IMR-90 (cell line): ENCODE data around the gene MBOAT1. TPM values are rescaled to one million over a fixed set of nuclear protein-coding genes. Genes with fewer than 3 reads are reported as not detected.

ENCODE experiments used
- ATAC-seq: fragments of 200-7000 bp; cut with Tn5 transposase; 2 replicates; pipeline ENCODE4 v1.9.1; 2020; ENCODE audit warnings: low read depth, mild to moderate bottlenecking, moderate library complexity
- BruUV-seq: library from RNA; stranded (reverse); fragments of 400-500 nt; replicated peaks from 2 replicates; lab custom pipeline; 2021; lab: Mats Ljungman, UMichigan
- CTCF ChIA-PET: fragments of 300-600 bp; formaldehyde crosslinking; extraction: SDS; loops from one replicate; lab custom pipeline; 2021; ENCODE audit warnings: antibody characterized with exemption; lab: Yijun Ruan, JAX
- POLR2A ChIA-PET: fragments of 300-600 bp; sonication (Branson Sonifier 250); formaldehyde crosslinking; loops from one replicate; lab custom pipeline; 2022; ENCODE audit warnings: antibody characterized with exemption; ENCODE audit not compliant: unreplicated experiment; lab: Charles Lee
- DNase-seq: peaks from one replicate; pipeline ENCODE4 v3.0.0; 2013
- H2AFZ ChIP-seq: replicated peaks from 2 replicates; pipeline ENCODE3; 2013; ENCODE audit warnings: low read length, mild to moderate bottlenecking; ENCODE audit not compliant: poor library complexity
- H2AK5ac ChIP-seq: 2 replicates; pipeline ENCODE4 v1.6.1; 2013; ENCODE audit warnings: low read depth, low read length, inconsistent platforms
- H2AK9ac ChIP-seq: replicated peaks from 2 replicates; pipeline ENCODE3; 2013; ENCODE audit warnings: mild to moderate bottlenecking, low read depth, low read length, moderate library complexity; ENCODE audit not compliant: poor library complexity
- H2BK120ac ChIP-seq: 2 replicates; pipeline ENCODE4 v1.6.1; 2013; ENCODE audit warnings: low read depth, low read length, inconsistent platforms
- H2BK15ac ChIP-seq: 3 replicates; pipeline ENCODE4 v1.6.1; 2013; ENCODE audit warnings: low read depth, low read length, inconsistent platforms
- H2BK20ac ChIP-seq: 2 replicates; pipeline ENCODE4 v1.6.1; 2013; ENCODE audit warnings: low read depth, mild to moderate bottlenecking, inconsistent platforms, low read length, moderate library complexity
- H2BK5ac ChIP-seq: 2 replicates; pipeline ENCODE4 v1.6.1; 2013; ENCODE audit warnings: mild to moderate bottlenecking, low read depth, low read length, inconsistent platforms; ENCODE audit not compliant: poor library complexity, severe bottlenecking
- H3K14ac ChIP-seq: replicated peaks from 2 replicates; pipeline ENCODE4 v1.6.1; 2013; ENCODE audit warnings: low read depth, low read length, inconsistent platforms
- H3K18ac ChIP-seq: 2 replicates; pipeline ENCODE4 v1.6.1; 2013; ENCODE audit warnings: low read depth, low read length, control low read depth
- H3K23ac ChIP-seq: 2 replicates; pipeline ENCODE4 v1.6.1; 2013; ENCODE audit warnings: low read depth, low read length, inconsistent platforms
- H3K27ac ChIP-seq: 2 replicates; pipeline ENCODE4 v1.5.1; 2013; ENCODE audit warnings: mild to moderate bottlenecking, control low read depth, low read length; ENCODE audit not compliant: insufficient read depth
- H3K27me3 ChIP-seq: 2 replicates; pipeline ENCODE4 v1.6.1; 2013; ENCODE audit warnings: low read length; ENCODE audit not compliant: control insufficient read depth, insufficient read depth
- H3K36me3 ChIP-seq: 2 replicates; pipeline ENCODE4 v1.6.1; 2013; ENCODE audit warnings: low read length, mixed read lengths; ENCODE audit not compliant: control insufficient read depth, insufficient read depth
- H3K4ac ChIP-seq: 2 replicates; pipeline ENCODE4 v1.6.1; 2013; ENCODE audit warnings: low read depth, low read length, inconsistent platforms
- H3K4me1 ChIP-seq: 2 replicates; pipeline ENCODE4 v1.6.1; 2013; ENCODE audit warnings: low read length, mixed read lengths; ENCODE audit not compliant: control insufficient read depth, insufficient read depth
- H3K4me2 ChIP-seq: 2 replicates; pipeline ENCODE4 v1.6.1; 2013; ENCODE audit warnings: low read depth, mild to moderate bottlenecking, control low read depth, low read length, moderate library complexity
- H3K4me3 ChIP-seq: 2 replicates; pipeline ENCODE4 v1.5.1; 2013; ENCODE audit warnings: low read depth, mild to moderate bottlenecking, control low read depth, low read length, moderate library complexity; ENCODE audit not compliant: insufficient read depth
- H3K56ac ChIP-seq: 2 replicates; pipeline ENCODE4 v1.6.1; 2013; ENCODE audit warnings: low read length, inconsistent platforms; ENCODE audit not compliant: insufficient read depth; ENCODE audit errors: extremely low read depth
- H3K79me1 ChIP-seq, 2 experiments: 2 replicates each; pipeline ENCODE4 v1.6.1; 2013; ENCODE audit warnings: low read length in 2 of 2, inconsistent platforms in 1 of 2, low read depth in 1 of 2
- H3K9ac ChIP-seq: 2 replicates; pipeline ENCODE4 v1.6.1; 2013; ENCODE audit warnings: low read depth, low read length, control low read depth
- H3K9me1 ChIP-seq: 2 replicates; pipeline ENCODE4 v1.6.1; 2013; ENCODE audit warnings: low read length, inconsistent platforms; ENCODE audit not compliant: insufficient read depth
- H3K9me3 ChIP-seq: 2 replicates; pipeline ENCODE4 v1.6.1; 2013; ENCODE audit warnings: low read length; ENCODE audit not compliant: control insufficient read depth, insufficient read depth
- H4K20me1 ChIP-seq: 2 replicates; pipeline ENCODE4 v1.6.1; 2013; ENCODE audit warnings: low read length, inconsistent platforms; ENCODE audit not compliant: insufficient read depth
- H4K5ac ChIP-seq: 2 replicates; pipeline ENCODE4 v1.6.1; 2013; ENCODE audit warnings: mild to moderate bottlenecking, low read depth, low read length, control low read depth
- H4K8ac ChIP-seq, 2 experiments: 2 replicates each; pipeline ENCODE4 v1.6.1; 2013; ENCODE audit warnings: low read depth in 2 of 2, low read length in 2 of 2, control low read depth in 1 of 2, inconsistent platforms in 1 of 2
- H4K91ac ChIP-seq: 2 replicates; pipeline ENCODE4 v1.6.1; 2013; ENCODE audit warnings: low read depth, low read length, inconsistent platforms; ENCODE audit not compliant: insufficient read depth
- BHLHE40 ChIP-seq: fragments of 150-350 bp; IDR thresholded peaks from 2 replicates; pipeline ENCODE4 v1.6.1; 2016; ENCODE audit warnings: mild to moderate bottlenecking, low read depth, low read length
- CEBPB ChIP-seq: IDR thresholded peaks from 2 replicates; pipeline ENCODE4 v1.6.1; 2012; ENCODE audit warnings: low read depth, low read length, improper control_type of control experiment
- MXI1 ChIP-seq: IDR thresholded peaks from 2 replicates; pipeline ENCODE4 v1.6.1; 2012; ENCODE audit warnings: low read depth, mild to moderate bottlenecking, low read length, moderate library complexity, borderline replicate concordance
- NFE2L2 ChIP-seq: fragments of 150-350 bp; IDR thresholded peaks from 2 replicates; pipeline ENCODE4 v1.6.1; 2016; ENCODE audit warnings: low read depth, mild to moderate bottlenecking, low read length
- POLR2A ChIP-seq: IDR thresholded peaks from 2 replicates; pipeline ENCODE4 v1.6.1; 2012; ENCODE audit warnings: mild to moderate bottlenecking, low read depth, low read length
- RAD21 ChIP-seq: IDR thresholded peaks from 2 replicates; pipeline ENCODE4 v1.6.1; 2012; ENCODE audit warnings: low read length, improper control_type of control experiment
- RCOR1 ChIP-seq: IDR thresholded peaks from 2 replicates; pipeline ENCODE4 v1.6.1; 2012; ENCODE audit warnings: mild to moderate bottlenecking, low read length, improper control_type of control experiment; ENCODE audit not compliant: insufficient replicate concordance
- SMC3 ChIP-seq: fragments of 150-350 bp; IDR thresholded peaks from 2 replicates; pipeline ENCODE4 v1.6.1; 2016; ENCODE audit warnings: low read depth, mild to moderate bottlenecking, antibody characterized with exemption, low read length, moderate library complexity
- WGBS, 2 experiments: methylation state at CpG; one replicate each; pipeline versions ENCODE4 v1.1.5 to v1.1.7; 2013; ENCODE audit warnings: missing lambda C conversion rate in 2 of 2; ENCODE audit not compliant: insufficient read length in 1 of 2; ENCODE audit errors: extremely low coverage in 2 of 2; 5-methylcytosine and 5-hydroxymethylcytosine counted together
- dilution Hi-C: fragments of 300-500 bp; cut with HindIII; formaldehyde crosslinking; loops from one replicate; pipeline ENCODE4 v1.14.3; 2018; ENCODE audit warnings: low sequenced_read_pairs; ENCODE audit not compliant: unreplicated experiment
- in situ Hi-C: fragments of 300-500 bp; cut with MboI; formaldehyde crosslinking; loops from 3 replicates; pipeline ENCODE4 v1.14.3; 2019; ENCODE audit warnings: low sequenced_read_pairs, inconsistent platforms, mixed read lengths
- intact Hi-C: fragments of 100-400 bp; cut with micrococcal nuclease; formaldehyde crosslinking; loops from 2 replicates; pipeline ENCODE4 v1.10.0; 2022
- polyA plus RNA-seq, 3 experiments: library from polyadenylated mRNA; depleted of rRNA; stranded (reverse); fragments of >200 nt; gene quantifications; 2 replicates each; pipeline ENCODE4 v1.2.3, GENCODE V29; 2012; ENCODE audit warnings: low replicate concordance in 1 of 3
- total RNA-seq: library from RNA; depleted of rRNA; stranded (reverse); fragments of >200 nt; gene quantifications from 2 replicates; pipeline ENCODE4 v1.2.3, GENCODE V29; 2012
- TF ChIP-seq, protein P1 (sequence below): fragments of 150-350 bp; IDR thresholded peaks from 2 replicates; pipeline ENCODE4 v1.6.1; 2017; ENCODE audit warnings: mild to moderate bottlenecking, antibody characterized with exemption, low read length, low read depth

MBOAT1 gene
- total and polyA plus RNA-seq, 2 of the 4 experiments (the other 2 are of a cell fraction), result 1.6 to 4.7 TPM

DNA sequence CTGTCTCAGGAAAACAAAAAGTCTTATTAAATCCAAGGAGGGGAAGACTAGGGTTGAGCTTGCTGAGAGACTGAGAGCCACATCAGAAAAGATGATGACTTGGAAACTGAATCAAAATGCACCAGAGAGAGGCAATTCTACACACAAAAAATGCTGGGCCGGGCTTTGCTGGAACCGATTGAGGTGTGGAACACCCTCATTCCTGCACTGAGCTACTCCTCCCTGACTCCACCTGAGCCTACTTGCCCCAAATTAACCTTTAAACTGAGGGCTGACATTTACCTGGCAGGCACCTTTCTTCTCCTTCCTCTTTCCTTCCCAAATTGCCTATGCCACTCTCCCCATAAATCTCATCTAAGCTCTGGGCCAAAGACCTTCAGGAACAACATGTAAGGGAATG is 40.8 kb upstream of the MBOAT1 start:
- BruUV-seq, result no TSS peak
- H2AK9ac ChIP-seq, result no peak overlapping the region
- no peak overlapping the region for H3K9ac ChIP-seq
- H2BK120ac ChIP-seq, result no peak overlapping the region
- no peak overlapping the region for H4K91ac ChIP-seq
- no peaks in the 10 kb centered on the region for H3K4me1 ChIP-seq
- no peak overlapping the region for H3K18ac ChIP-seq
- ATAC-seq (no peak), DNase-seq (no peak)
- H3K27ac ChIP-seq, result no peak overlapping the region
- no CpG with 5 or more reads among the region's 2 CpGs for WGBS, 2 experiments
- H2BK20ac ChIP-seq, result no peak overlapping the region
- no peak overlapping the region for H2AK5ac ChIP-seq
- no peaks in the 10 kb centered on the region for H3K36me3 ChIP-seq
- H4K20me1 ChIP-seq, result no peaks in the 10 kb centered on the region
- dilution Hi-C loops (no loop called here), in situ Hi-C loops (no loop called here), intact Hi-C loops (no loop called here)
- no peak overlapping the region for H3K4me2 ChIP-seq
- ChIA-PET CTCF (no interaction called here), POLR2A (no interaction called here)
- no peak overlapping the region for H2AFZ ChIP-seq
- H3K9me1 ChIP-seq, result no peaks in the 10 kb centered on the region
- H2BK5ac ChIP-seq, result no peak overlapping the region
- no peak overlapping the region for H2BK15ac ChIP-seq
- no peak overlapping the region for H4K5ac ChIP-seq
- H4K8ac ChIP-seq, result no peak overlapping the region
- no peaks in the 10 kb centered on the region for H3K79me1 ChIP-seq
- H3K9me3 ChIP-seq, result no peaks in the 10 kb centered on the region
- peaks cover 3% of the 10 kb centered on the region; the same call in 1 of the 2 replicates for H3K27me3 ChIP-seq
- H3K56ac ChIP-seq, result no peak overlapping the region
- TF ChIP-seq SMC3 (no peak), MXI1 (no peak), RCOR1 (no peak), POLR2A (no peak), BHLHE40 (no peak), NFE2L2 (no peak), CEBPB (no peak), RAD21 (no peak)
- TF ChIP-seq, protein P1, sequence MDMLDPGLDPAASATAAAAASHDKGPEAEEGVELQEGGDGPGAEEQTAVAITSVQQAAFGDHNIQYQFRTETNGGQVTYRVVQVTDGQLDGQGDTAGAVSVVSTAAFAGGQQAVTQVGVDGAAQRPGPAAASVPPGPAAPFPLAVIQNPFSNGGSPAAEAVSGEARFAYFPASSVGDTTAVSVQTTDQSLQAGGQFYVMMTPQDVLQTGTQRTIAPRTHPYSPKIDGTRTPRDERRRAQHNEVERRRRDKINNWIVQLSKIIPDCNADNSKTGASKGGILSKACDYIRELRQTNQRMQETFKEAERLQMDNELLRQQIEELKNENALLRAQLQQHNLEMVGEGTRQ, result no peak
- H3K4me3 ChIP-seq, result no peak overlapping the region
- H3K23ac ChIP-seq, result no peak overlapping the region
- no peak overlapping the region for H3K14ac ChIP-seq
- H3K4ac ChIP-seq, result no peak overlapping the region
